Stimulated activated CD4-positive, alpha-beta T cell treated with anti-CD3 and anti-CD28 coated beads, Interleukin-4, amount 100 ng/mL, for 1 hour (primary cell): ENCODE data around the gene MRPL1.

Source experiments
- DNase-seq: peaks from one replicate; pipeline ENCODE4 v3.0.0-alpha.2; 2020

The MRPL1 gene

GRCh38 chr4:77990456-77990855, 127.8 kb downstream of the MRPL1 start:
- DNase-seq: no peak

- no peak for DNase-seq
Measured at GRCh38 chr4:77990904-77991358, 128.3 kb downstream of the MRPL1 start.

- DNase-seq: no peak
Measured at GRCh38 chr4:77992581-77992980, 130.0 kb downstream of the MRPL1 start.

- no peak for DNase-seq
Measured at GRCh38 chr4:77994194-77994721, 131.6 kb downstream of the MRPL1 start.

- no peak for DNase-seq
Measured at GRCh38 chr4:77996076-77996475, 133.4 kb downstream of the MRPL1 start.

- no peak for DNase-seq
Measured at GRCh38 chr4:78001531-78001930, 138.9 kb downstream of the MRPL1 start.

- DNase-seq: no peak
Measured at GRCh38 chr4:78002260-78002659, 139.6 kb downstream of the MRPL1 start.
